PFSK-1 (cell line): ENCODE results near the gene RPL10A.

Experiments
- FOXP2 ChIP-seq: optimal IDR thresholded peaks from 2 replicates; pipeline ENCODE3; 2011; ENCODE audit warnings: borderline replicate concordance, control low read depth, inconsistent platforms; ENCODE audit not compliant: insufficient read depth; ENCODE audit errors: extremely low read length, extremely low read depth
- POLR2AphosphoS5 ChIP-seq: IDR thresholded peaks from 2 replicates; pipeline ENCODE4 v1.6.1; 2012; ENCODE audit warnings: low read depth, mild to moderate bottlenecking, control low read depth, low read length, moderate library complexity
- REST ChIP-seq, 2 experiments: IDR thresholded peaks; 2 replicates each; pipeline versions ENCODE4 v1.6.1 to v1.8.0; 2011 to 2012; ENCODE audit warnings: low read depth in 2 of 2, low read length in 2 of 2, control low read depth in 1 of 2, inconsistent platforms in 1 of 2, mild to moderate bottlenecking in 1 of 2, moderate library complexity in 1 of 2; ENCODE audit not compliant: insufficient read depth in 1 of 2
- SIN3A ChIP-seq: IDR thresholded peaks from 2 replicates; pipeline ENCODE4 v1.6.1; 2012; ENCODE audit warnings: mild to moderate bottlenecking, low read length, moderate library complexity, borderline replicate concordance; ENCODE audit not compliant: insufficient read depth
- TAF1 ChIP-seq: IDR thresholded peaks from 2 replicates; pipeline ENCODE4 v1.6.1; 2012; ENCODE audit warnings: low read length, control low read depth, borderline replicate concordance; ENCODE audit not compliant: insufficient read depth

RPL10A gene

GRCh38 chr6:35501784-35502183, 33.6 kb downstream of the RPL10A start:
- TF ChIP-seq POLR2AphosphoS5 (no peak), TAF1 (no peak), FOXP2 (no peak), REST (IDR thresholded peaks at IDR 0.05; ENCODE audit: insufficient read depth in 1 of 2, low read depth in 2 of 2, low read length in 2 of 2) (no peak), SIN3A (no peak)

- TF ChIP-seq SIN3A (no peak), FOXP2 (no peak), POLR2AphosphoS5 (no peak), REST (IDR thresholded peaks at IDR 0.05; ENCODE audit: insufficient read depth in 1 of 2, low read depth in 2 of 2, low read length in 2 of 2) (no peak), TAF1 (no peak)
Observed at GRCh38 chr6:35503534-35503933, 35.3 kb downstream of the RPL10A start.

- TF ChIP-seq POLR2AphosphoS5, result no peak
- no peak for TF ChIP-seq FOXP2
- no peak for TF ChIP-seq TAF1
- TF ChIP-seq REST (IDR thresholded peaks at IDR 0.05; ENCODE audit: insufficient read depth in 1 of 2, low read depth in 2 of 2, low read length in 2 of 2), result no peak
- TF ChIP-seq SIN3A, result no peak
Observed at GRCh38 chr6:35505999-35506412, 37.8 kb downstream of the RPL10A start.

- TF ChIP-seq SIN3A, result no peak
- TF ChIP-seq POLR2AphosphoS5, result no peak
- no peak for TF ChIP-seq TAF1
- no peak for TF ChIP-seq REST (IDR thresholded peaks at IDR 0.05; ENCODE audit: insufficient read depth in 1 of 2, low read depth in 2 of 2, low read length in 2 of 2)
- no peak for TF ChIP-seq FOXP2
Observed at GRCh38 chr6:35506536-35506935, 38.3 kb downstream of the RPL10A start.

GRCh38 chr6:35507221-35507620, 39.0 kb downstream of the RPL10A start:
- no peak for TF ChIP-seq TAF1
- TF ChIP-seq POLR2AphosphoS5, result no peak
- no peak for TF ChIP-seq SIN3A
- no peak for TF ChIP-seq FOXP2
- no peak for TF ChIP-seq REST (IDR thresholded peaks at IDR 0.05; ENCODE audit: insufficient read depth in 1 of 2, low read depth in 2 of 2, low read length in 2 of 2)
